ENCODE measurements around the gene UBE2I.
"Not testable (repeated sequence)": the region's sequence is repeated elsewhere in the genome, so short reads cannot be mapped to it uniquely, and the experiment has no call there.

UBE2I gene

DNA sequence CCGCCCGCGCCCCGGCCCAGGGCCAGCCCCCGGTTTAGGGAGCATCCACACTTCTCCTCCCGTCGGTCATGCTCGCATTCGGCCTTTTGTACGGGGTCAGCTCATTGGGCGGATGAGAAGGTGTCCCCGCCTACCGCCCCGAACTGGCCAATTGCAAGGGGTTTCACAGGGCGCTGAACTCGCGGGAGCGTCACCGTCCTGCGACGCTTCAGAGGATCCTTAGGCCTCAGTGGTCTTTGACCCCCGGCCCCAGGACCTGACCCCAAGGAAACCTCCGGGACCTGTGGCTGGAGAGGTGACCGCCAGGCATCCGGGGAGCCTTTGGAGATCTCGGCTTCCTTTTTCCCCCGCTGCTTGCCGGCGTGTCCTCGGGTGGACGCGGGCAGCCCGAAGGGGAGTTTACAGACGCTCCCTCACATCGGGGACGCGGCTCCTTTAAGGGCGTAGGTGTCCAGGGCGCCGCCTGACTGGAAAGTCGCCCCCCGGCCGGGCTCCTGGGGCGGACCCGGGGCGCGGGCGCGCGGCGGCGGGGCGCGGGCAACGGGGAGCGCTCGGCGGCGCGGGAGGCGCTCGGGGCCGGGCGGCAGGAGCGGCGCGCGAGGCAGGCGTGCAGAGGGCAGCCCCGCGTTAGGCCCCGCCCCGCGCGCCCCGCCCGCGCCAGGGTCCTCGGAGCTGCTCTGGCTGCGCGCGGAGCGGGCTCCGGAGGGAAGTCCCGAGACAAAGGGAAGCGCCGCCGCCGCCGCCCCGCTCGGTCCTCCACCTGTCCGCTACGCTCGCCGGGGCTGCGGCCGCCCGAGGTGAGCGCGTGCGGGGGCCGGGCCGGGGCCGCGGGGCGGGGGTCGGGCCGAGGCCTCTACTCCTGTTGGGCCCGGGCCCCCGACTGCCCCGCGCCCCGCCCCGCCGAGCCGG lies at the start of gene UBE2I:
TSS of gene UBE2I (plus strand) at position 660 of the 909 bp plus-strand sequence. CDS start 4,395 bp downstream, outside the sequence.
- peak; percentile 96 to 98 for DNase-seq

GRCh38 chr16:1259760-1260068 lies 49.7 kb upstream of the UBE2I start:
- DNase-seq = no peak

DNA sequence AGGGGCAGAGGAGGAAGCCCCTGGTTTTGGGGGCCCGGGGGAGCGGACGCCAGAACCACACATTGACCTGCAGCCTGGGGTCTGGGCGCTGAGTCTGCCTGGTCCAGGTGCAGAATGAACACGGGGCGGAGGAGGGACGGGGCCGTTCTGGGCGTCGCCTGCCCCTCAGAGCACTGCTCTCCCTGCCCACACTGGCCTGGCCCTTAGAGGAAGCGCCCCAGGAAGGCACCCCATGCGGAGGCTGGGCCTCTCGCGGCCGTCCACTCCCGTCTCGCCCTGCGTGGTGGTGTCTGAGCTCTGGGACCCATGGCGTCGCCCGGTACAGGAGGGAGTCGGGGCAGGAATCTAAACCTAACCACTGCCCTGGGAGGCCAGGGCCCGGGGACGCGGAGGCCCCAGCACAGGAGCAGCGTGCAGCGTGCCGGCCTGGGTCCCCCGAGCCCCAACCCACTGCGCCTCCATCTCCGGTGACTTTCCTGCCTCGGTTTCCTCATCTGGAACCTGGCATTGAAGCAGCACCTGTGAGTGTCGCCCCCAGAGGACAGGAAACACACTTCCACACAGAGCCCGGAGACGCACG lies 49.2 kb upstream of the UBE2I start:
- no peak for DNase-seq

DNA sequence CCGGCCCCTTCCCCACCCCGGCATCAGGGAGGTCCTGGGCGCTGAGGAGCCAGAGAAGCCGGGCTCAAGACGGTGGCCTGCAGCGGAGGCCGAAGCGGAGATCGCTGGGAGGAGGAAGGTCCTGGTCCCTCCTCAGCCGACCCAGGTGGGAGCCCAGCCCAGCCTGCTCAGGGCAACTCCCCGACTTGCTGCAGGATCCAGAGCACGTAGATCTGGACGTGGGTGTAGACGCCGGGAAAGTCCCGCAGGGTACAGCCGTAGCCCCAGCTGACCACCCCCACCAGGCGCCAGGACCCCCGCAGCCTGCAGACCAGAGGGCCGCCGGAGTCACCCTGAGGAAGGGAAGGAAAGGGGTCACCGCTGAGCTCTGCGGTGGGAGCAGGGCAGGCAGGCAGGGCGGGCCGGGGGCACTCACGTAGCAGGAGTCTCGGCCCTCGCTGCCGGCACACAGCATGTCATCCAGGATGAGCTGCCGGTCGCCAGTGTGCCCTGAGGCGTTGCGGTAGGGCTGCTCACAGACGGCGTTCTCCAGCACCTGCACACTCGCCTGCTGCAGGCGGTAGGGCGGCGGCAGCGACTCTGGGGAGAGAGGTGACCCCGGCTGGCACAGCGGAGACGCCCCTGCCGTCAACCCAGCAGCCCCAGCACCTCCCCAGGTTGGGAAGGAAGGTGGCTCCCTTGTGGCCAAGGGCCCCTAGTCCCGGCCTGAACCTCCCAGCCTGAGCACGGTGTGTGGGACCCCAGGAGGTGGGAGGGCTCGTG lies 48.1 kb upstream of the UBE2I start:
- no peak for DNase-seq

DNA sequence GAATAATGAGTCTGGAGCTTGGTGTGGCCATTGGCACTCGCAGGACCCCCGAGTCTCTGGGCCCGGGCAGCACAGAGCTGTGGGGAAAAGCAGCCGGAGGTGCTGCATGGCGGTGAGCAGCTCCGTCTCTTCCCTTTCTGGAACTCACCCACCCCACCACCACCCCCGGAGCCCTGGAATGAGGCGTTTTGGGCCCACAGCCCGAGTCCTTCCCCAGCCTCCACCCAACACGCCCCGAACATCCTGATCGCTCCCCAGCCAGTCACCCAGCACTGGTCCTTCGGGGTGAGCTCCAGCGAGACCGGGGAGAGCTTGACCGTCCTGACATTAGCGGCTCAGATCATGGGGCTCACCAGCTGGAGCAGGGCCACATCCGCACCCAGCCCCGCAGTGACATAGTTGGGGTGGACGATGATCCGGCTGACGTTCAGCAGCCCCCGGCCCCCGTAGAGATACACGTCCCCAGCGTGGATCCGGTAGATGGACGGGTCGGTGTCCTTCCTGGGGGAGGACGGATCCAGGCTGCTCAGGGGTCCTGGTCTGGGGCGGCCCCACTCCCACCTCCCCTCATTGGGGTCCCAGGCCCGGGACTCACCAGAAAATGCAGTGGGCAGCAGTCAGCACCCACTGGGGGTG lies 47.1 kb upstream of the UBE2I start:
- no peak for DNase-seq

DNA sequence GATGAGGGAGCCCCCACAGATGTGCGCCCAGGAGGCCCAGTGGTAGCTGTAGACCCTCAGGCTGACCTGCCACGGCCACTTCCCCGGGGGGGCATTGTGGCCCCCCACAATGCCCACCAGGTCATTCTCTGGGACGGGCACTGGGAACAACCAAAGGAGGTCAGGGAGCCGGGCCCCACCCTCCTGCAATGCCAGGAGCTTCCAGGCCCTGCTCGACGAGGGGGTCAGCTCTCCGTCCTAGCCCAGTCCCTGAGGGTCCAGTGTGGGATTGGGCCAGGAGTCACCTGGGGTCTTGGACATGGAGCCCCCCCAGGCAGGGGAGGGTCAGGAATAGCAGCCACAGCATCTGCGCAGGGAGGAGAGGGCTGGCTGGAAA lies 46.6 kb upstream of the UBE2I start:
- no peak for DNase-seq

- DNase-seq = no peak
These were observed 45.7 kb upstream of the UBE2I start for GRCh38 chr16:1263591-1264344.

DNA sequence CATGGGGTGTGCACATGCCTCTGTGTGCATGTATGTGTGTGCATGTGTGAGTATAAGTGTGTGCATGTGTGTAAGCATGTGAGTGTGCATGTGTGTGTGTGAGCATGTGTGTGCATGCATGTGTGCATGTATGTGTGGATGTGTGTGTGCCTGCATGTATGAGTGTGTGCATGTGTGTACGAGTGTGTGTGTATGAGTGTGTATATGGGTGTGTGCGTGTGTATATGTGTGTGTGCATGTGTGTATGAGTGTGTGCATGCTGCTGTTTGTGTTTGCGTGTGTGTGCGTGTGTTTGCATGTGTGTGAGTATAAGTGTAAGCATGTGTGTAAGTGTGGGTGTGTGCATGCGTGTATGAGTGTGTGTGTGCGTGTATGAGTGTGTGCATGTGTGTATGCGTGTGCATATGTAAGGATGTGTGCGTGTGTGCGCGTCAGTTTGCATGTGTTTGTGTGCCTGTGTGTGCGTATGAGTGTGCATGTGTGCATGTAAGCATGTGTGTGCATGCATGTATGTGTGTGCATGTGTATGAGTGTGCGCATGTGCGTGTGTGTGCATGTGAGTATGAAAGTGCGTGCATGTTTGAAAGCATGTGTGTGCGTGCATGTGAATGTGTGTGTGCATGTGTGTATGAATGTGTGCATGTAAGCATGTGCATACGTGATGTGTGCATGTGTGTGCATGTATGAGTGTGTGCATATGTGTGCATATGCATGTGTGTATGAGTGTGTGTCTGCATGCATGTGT lies 44.9 kb upstream of the UBE2I start:
- no peak for DNase-seq

GRCh38 chr16:1265090-1265630 lies 44.3 kb upstream of the UBE2I start:
- DNase-seq = no peak

- no peak for DNase-seq
These were observed 43.6 kb upstream of the UBE2I start for GRCh38 chr16:1265826-1266225.

DNA sequence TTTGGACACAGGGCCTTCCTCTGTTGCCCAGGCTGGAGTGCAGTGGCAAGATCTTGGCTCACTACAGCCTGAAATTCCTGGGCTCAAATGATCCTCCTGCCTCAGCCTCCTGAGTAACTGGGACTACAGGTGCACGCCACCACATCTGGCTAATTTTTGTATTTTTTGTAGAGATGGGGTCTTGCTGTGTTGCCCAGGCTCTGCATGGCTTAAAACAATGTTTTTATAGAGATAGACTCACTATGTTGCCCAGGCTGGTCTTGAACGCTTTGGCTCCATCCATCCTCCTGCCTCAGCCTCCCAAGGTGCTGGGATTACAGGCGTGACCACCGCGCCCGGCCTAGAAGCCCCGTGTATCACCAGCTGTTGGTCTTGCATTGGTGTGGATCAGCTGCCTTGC lies 40.0 kb upstream of the UBE2I start:
- not testable (repeated sequence) for DNase-seq

GRCh38 chr16:1271380-1271723 lies 38.1 kb upstream of the UBE2I start:
- no peak for DNase-seq

DNA sequence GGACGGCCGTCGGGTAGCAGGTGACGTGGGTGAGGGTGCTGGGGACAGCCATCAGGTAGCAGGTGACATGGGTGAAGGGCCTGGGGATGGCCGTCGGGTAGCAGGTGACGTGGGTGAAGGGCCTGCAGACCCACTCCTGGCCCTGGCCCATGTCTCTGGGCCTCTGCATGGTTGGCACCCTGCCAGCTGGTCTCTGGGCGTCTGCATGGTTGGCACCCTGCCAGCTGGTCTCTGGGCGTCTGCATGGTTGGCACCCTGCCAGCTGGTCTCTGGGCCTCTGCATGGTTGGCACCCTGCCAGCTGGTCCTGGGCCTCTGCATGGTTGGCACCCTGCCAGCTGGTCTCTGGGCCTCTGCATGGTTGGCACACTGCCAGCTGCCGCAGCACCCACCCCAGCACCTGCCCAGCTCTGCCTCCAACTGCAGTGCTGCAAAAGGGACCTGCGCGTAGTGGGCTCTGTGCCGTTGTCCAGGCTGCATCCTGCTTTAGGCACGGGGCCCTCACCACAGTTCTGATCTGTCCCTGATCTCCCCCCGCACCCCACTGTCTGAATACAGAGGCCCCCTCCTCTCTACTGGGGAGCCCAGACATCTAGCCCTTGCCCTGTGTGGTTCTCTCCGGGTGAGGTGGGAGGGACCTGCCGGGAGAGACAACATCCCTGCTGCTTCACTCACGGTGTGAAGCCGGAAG lies 37.6 kb upstream of the UBE2I start:
- not testable (repeated sequence) for DNase-seq

DNA sequence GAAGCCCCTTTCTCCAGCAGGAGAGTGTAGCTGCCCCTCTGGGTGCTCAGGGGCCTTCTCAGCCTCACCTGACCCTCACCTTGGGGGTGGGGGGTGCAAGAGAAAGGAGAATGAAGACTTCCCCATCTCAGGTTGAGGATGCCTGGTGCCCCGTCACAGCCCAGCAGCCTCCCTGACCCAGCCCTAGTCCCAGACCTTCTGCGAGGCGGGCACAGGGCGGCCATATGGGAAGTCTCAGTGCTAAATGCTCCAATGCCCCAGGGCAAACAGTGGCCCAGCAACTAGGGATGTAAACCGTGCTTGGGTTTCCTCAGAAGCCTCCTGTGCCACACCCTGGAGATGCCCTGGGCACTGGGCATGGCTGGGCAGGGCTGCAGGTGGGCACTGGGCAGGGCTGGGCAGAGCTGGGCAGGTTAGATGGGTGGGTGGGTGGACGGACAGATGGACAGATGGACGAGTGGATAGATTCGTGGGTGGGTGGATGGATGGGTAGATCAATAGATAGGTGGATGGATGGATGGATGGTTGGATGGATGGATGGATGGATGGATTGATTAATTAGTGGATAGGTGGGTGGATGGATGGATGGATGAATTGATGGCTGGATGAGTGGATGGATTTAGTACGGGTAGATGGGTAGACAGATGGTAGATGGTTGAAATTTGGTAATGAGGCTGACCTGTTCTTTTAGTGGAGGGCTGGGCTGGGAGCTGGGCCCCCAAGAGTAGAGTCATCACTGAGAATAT lies 36.8 kb upstream of the UBE2I start:
- DNase-seq = no peak

- DNase-seq = no peak
These were observed 35.6 kb upstream of the UBE2I start for GRCh38 chr16:1273816-1274215.

- no peak for DNase-seq
These were observed 34.7 kb upstream of the UBE2I start for GRCh38 chr16:1274767-1275166.

GRCh38 chr16:1275791-1276579 lies 33.5 kb upstream of the UBE2I start:
- DNase-seq = no peak

DNA sequence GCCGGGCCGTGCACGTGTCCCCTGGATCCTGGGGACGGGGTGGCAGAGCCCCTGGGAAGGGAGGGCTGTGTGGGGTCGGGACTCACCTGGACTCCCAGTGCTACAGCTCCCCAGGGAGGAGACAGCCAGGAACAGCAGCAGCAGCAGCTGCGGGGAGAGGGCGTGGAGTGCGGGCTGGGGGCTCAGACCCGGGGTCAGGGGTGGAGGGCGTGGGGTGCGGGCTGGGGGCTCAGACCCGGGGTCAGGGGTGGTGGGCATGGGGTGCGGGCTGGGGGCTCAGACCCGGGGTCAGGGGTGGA lies 32.9 kb upstream of the UBE2I start:
- no peak for DNase-seq

DNA sequence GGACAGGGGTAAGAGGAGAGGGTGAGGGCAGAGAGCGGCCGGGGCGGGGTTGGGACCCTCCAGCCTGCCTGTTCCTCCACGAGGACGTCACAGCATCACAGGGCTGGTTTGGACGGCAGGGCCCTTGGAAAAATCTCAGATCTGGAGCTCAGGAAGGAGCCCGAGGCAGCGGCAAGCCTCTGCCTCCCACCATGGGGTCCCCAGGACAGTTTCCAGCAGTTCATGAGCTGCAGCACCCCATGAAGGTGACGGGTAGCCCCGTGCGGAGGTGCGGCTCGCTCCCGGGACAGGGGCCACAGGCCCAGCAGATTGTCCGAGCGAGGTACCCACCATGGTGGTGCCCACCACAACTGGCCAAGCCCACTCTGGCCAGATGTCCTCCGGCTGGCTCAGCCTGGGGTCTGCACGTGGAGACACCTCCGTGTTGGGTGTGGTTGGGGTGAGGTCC lies 32.3 kb upstream of the UBE2I start:
- no peak for DNase-seq

Measured in hippocampal formation (tissue), 2 donors.